CD4-positive, alpha-beta T cell treated with Interleukin-6 at 100 ng/mL for 8 hours (primary cell): Measurements from ENCODE around the gene GTF3C2.
"Not testable (repeated sequence)": the region's sequence is repeated elsewhere in the genome, so short reads cannot be mapped to it uniquely, and the experiment has no call there.

Experiments
- DNase-seq: peaks from one replicate; pipeline ENCODE4 v3.0.0-alpha.2; 2020; ENCODE audit warnings: mixed read lengths, low spot score

GTF3C2 gene

GRCh38 chr2:27320958-27321543 lies 35.5 kb downstream of the GTF3C2 start:
- DNase-seq = no peak

DNA sequence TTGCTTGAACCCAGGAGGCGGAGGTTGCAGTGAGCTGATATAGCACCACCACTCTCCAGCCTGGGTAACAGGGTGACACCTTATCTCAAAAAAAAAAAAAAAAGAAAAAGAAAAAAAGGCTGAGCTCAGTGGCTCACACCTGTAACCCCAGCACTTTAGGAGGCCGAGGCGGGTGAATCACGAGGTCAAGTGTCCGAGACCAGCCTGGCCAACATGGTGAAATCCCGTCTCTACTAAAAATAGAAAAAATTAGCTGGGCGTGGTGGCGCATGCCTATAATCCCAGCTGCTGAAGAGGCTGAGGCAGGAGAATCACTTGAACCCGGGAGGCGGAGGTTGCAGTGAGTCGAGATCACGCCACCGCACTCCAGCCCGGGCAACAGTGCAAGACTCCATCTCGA lies 36.7 kb downstream of the GTF3C2 start:
- DNase-seq = not testable (repeated sequence)

DNA sequence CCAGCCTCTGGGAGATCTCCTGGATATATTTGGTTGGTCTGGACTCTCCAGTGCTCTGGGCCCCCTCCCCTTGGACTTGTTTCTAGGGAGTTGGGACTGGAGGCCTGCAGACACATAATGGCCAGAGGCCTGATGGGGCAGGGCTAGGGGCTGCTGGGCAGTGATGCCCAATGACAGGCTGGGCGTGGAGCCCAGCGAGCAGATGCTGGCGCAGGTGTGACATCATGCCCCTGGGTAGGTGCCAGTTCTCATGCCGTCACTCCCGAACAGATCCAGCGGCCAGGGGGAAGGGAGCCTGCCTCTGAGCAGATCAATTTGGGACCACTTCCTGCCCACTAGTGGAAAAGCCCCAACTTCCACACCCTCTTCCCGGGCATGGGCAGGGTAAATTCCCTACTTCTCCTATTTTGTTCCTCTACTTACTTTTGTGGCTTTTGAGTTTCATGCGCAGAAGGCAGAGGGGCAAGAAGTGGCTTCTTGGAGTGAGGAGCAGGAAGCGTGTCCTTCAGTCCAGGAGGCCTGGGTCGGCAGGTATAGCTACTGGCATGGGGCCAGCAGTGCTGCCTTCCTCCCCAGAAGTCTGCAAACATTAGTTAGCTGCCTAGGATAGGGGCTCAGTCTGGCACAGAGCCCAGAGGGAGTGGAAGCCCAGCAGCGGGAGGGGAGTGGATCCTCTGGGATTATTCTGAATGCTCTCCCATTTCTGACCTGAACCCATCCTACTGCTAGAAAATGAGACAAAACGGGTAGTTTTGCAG lies 39.7 kb downstream of the GTF3C2 start:
- DNase-seq = no peak

GRCh38 chr2:27315122-27315521 lies 41.4 kb downstream of the GTF3C2 start:
- DNase-seq = no peak

DNA sequence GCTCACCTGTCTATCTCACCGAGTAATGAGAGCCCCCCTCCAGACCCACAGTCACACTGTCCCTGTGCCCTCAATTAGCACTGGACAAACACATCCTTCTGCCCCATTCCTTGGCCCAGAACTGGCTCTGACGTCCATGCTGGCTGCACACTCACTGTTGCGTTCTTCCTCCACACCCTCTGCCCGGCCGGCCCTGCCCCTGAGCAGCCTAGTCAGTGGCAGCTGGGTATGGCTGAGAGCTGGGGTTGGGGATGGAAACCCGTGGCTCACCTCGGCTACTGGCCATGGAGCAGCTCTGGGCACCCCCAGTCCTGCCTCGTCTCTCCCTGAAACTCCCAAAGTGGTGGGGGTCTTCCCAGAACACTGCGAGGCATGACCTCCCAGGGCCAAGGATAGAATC lies 41.9 kb downstream of the GTF3C2 start:
- no peak for DNase-seq

DNA sequence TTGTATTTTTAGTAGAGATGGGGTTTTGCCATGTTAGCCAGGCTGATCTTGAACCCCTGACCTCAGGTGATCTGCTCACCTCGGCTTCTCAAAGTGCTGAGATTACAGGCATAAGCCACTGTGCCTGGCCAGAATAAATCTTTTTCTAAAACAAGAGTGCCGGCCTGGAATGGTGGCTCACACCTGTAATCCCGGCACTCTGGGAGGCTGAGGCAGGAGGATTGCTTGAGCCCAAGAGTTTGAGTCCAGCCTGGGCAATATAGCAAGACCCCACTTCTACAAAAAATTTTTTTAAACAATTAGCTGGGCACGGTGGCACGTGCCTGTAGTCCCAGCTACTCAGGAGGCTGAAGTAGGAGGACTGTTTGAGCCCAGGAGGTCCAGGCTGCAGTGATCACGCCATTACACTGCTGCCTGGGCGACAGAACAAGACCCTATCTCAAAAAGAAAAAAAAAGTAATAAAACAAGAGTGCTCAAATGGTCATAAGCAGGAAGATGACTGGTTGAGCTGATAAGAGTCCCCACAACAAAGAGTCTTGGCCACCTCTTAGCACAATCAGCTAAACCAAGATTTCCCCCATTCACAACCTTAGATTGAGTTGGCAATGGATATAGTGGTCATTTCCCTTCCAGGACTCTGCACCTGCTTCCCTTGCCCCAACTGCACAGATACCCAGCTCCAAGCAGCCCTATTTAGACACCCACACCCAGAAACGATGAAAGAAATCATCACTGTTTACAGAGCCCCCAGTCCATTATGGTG lies 42.5 kb downstream of the GTF3C2 start:
- DNase-seq = no peak

DNA sequence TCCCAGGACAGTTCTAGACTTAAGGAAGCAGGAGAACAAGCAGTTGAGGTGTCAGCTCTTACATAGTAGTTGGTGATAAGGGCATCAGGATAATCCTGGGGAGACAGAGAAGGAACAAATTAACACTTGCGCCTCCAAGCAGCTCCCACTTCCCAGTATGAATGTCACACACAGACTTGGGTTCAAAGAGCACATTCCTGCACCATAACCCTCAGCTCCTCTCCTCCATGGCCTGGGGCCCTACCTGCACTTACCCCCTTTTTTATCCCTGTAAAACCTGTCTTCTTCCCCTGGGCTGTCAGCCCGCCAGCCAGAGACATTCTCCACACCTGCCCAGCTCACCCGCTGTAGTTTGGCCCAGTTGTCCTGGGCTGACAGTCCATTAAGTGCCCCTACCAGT lies 44.4 kb downstream of the GTF3C2 start:
- no peak for DNase-seq

- DNase-seq = no peak
Measured at GRCh38 chr2:27309651-27310050, 46.9 kb downstream of the GTF3C2 start.

GRCh38 chr2:27308359-27308881 lies 48.1 kb downstream of the GTF3C2 start, which contains the start of gene UCN:
Gene UCN, minus strand, starts transcription at chr2:27308445. Its CDS starts 550 bp downstream, at chr2:27307895.
- DNase-seq = no peak

- DNase-seq = no peak
Measured at GRCh38 chr2:27307545-27308358, 48.8 kb downstream of the GTF3C2 start.

DNA sequence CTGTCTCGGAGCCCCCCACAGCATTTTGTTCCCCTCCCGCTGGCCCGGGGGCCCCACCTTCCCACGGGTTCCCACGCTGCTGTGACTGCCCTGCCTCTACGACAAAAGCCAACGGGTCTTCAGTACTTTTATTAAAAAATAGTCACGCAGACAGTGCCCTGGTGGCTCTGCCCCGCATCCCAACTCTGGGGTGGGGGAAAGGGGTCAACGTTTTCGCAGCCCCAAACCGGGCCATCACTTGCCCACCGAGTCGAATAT lies 49.3 kb downstream of the GTF3C2 start:
- no peak for DNase-seq

DNA sequence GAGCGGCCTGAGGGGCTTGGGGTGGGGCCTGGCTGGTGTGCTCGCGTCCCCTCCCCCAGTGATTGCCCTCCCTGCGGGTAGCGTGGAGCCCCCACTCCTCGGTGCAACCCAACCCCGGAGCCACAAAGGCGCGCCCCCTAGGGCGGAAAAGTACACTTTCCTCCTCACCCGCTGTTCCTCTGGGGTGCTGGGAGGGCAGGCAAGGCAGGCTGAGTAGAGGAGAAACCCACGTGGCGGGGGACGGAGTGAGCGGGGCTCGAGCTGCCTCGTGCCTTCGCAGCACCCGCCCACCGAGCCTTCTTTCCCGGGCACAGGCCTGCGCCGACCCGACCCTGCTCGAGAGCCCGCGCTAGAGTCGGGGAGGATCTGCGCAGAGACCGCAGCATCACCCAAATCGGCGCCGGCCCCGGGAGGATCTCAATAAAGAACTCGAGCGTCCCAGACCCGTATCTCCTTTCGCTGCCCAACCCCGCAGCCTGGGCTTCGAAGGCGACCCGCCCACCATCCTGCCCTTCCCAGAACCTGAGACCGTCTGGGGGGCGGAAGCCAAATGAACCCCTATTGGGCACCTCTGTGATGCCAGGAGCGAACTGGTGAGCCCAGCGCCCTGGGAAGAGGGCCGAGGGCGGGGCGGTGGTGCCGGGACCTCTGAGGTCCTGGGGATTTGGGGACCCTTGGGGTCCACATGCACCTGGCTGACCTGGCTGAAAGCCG lies 49.8 kb downstream of the GTF3C2 start:
- DNase-seq = no peak

- no peak for DNase-seq
Measured at GRCh38 chr2:27306136-27306535, 50.4 kb downstream of the GTF3C2 start.

- DNase-seq = no peak
Measured at GRCh38 chr2:27305516-27305915, 51.0 kb downstream of the GTF3C2 start.

GRCh38 chr2:27304488-27305240 lies 51.9 kb downstream of the GTF3C2 start:
- DNase-seq = no peak

GRCh38 chr2:27303093-27304025 lies 53.2 kb downstream of the GTF3C2 start:
- DNase-seq = peak; percentile 54

- not testable (repeated sequence) for DNase-seq
Measured at GRCh38 chr2:27300606-27301005, 56.0 kb downstream of the GTF3C2 start.

- DNase-seq = no peak
Measured at GRCh38 chr2:27298391-27299080, 58.0 kb downstream of the GTF3C2 start.

GRCh38 chr2:27297195-27297594 lies 59.4 kb downstream of the GTF3C2 start:
- no peak for DNase-seq
